NCI-H524 treated with DMSO at 0.1 percent for 48 hours (cell line): Measurements from ENCODE around the gene SLC25A24.
"Not testable (repeated sequence)": the region's sequence is repeated elsewhere in the genome, so short reads cannot be mapped to it uniquely, and the experiment has no call there.

Experiments
- DNase-seq: peaks from one replicate; lab custom pipeline; 2025; lab: John Stamatoyannopoulos, UW

Gene SLC25A24

GRCh38 chr1:108133148-108133547 lies 67.0 kb downstream of the SLC25A24 start:
- not testable (repeated sequence) for DNase-seq

GRCh38 chr1:108132367-108132766 lies 67.8 kb downstream of the SLC25A24 start:
- DNase-seq = not testable (repeated sequence)

- DNase-seq = not testable (repeated sequence)
These were observed 68.9 kb downstream of the SLC25A24 start for GRCh38 chr1:108131281-108131680.

GRCh38 chr1:108130794-108131193 lies 69.3 kb downstream of the SLC25A24 start:
- no peak for DNase-seq

GRCh38 chr1:108129999-108130398 lies 70.1 kb downstream of the SLC25A24 start:
- DNase-seq = no peak

GRCh38 chr1:108125312-108126138 lies 74.6 kb downstream of the SLC25A24 start:
- DNase-seq = peak; percentile 28

GRCh38 chr1:108124622-108125311 lies 75.4 kb downstream of the SLC25A24 start:
- DNase-seq = no peak

GRCh38 chr1:108124023-108124422 lies 76.1 kb downstream of the SLC25A24 start:
- no peak for DNase-seq

- DNase-seq = no peak
These were observed 78.6 kb downstream of the SLC25A24 start for GRCh38 chr1:108121358-108122143.

- DNase-seq = no peak
These were observed 80.0 kb downstream of the SLC25A24 start for GRCh38 chr1:108120163-108120562.

- DNase-seq = peak; percentile 49
These were observed 80.6 kb downstream of the SLC25A24 start for GRCh38 chr1:108119500-108119899.

GRCh38 chr1:108117945-108118902 lies 81.9 kb downstream of the SLC25A24 start:
- DNase-seq = no peak

GRCh38 chr1:108117237-108117636 lies 82.9 kb downstream of the SLC25A24 start:
- no peak for DNase-seq

- no peak for DNase-seq
These were observed 86.0 kb downstream of the SLC25A24 start for GRCh38 chr1:108114033-108114599.

- no peak for DNase-seq
These were observed 86.6 kb downstream of the SLC25A24 start for GRCh38 chr1:108113496-108113895.

GRCh38 chr1:108109295-108109973 lies 90.7 kb downstream of the SLC25A24 start:
- DNase-seq = no peak

- no peak for DNase-seq
These were observed 92.0 kb downstream of the SLC25A24 start for GRCh38 chr1:108108119-108108518.

- no peak for DNase-seq
These were observed 92.5 kb downstream of the SLC25A24 start for GRCh38 chr1:108107658-108108057.

GRCh38 chr1:108106775-108107174 lies 93.4 kb downstream of the SLC25A24 start:
- no peak for DNase-seq

GRCh38 chr1:108100148-108100547 lies 100.0 kb downstream of the SLC25A24 start:
- no peak for DNase-seq
